GM10847 (cell line): ENCODE measurements around the gene SRSF12.

Experiments used
- POLR2A ChIP-seq: IDR thresholded peaks from 2 replicates; pipeline ENCODE4 v1.6.1; 2011; ENCODE audit not compliant: insufficient read length; ENCODE audit errors: extremely low read depth

SRSF12 gene

GRCh38 chr6:89085409-89086205 lies 32.3 kb downstream of the SRSF12 start:
- TF ChIP-seq POLR2A = no peak

- TF ChIP-seq POLR2A = no peak
Observed at GRCh38 chr6:89084954-89085353, 32.9 kb downstream of the SRSF12 start.

GRCh38 chr6:89084542-89084941 lies 33.3 kb downstream of the SRSF12 start:
- no peak for TF ChIP-seq POLR2A

DNA sequence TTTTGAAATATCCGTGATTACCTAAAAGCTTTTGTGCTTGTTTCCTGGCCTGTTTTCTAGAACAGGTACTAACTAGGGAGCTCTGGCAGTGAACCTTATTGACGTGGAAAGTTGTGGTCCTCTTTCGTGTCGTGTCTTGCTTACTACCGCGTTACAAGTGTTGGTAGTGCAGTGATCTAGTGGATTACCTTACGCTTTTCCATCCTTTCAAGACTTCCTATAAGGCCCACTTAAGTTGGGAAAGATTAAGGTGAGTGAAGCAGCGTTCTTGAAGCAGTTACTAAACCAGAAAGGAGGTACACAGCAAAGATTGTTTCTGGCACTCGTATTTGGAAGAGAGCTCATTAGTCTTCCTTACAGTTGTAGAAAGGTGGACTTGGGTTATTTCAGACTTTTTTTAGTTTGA lies 35.4 kb downstream of the SRSF12 start:
- no peak for TF ChIP-seq POLR2A

GRCh38 chr6:89081423-89082322 lies 36.2 kb downstream of the SRSF12 start:
- TF ChIP-seq POLR2A = peak; percentile 68

DNA sequence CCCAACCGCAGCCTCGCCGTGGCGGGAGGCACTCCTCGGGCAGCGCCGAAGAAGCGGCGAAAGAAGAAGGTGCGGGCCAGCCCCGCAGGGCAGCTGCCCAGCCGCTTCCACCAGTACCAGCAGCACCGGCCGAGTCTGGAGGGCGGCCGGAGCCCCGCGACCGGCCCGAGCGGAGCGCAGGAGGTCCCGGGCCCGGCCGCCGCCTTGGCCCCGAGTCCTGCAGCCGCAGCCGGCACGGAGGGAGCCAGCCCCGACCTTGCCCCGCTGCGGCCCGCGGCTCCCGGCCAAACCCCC lies 36.8 kb downstream of the SRSF12 start:
- TF ChIP-seq POLR2A = no peak

GRCh38 chr6:89080281-89081128 lies 37.4 kb downstream of the SRSF12 start, which contains the start of gene PNRC1:
PNRC1 (plus strand) TSS chr6:89080751; CDS start chr6:89080895, 144 bp downstream.
- TF ChIP-seq POLR2A = peak; percentile 98

DNA sequence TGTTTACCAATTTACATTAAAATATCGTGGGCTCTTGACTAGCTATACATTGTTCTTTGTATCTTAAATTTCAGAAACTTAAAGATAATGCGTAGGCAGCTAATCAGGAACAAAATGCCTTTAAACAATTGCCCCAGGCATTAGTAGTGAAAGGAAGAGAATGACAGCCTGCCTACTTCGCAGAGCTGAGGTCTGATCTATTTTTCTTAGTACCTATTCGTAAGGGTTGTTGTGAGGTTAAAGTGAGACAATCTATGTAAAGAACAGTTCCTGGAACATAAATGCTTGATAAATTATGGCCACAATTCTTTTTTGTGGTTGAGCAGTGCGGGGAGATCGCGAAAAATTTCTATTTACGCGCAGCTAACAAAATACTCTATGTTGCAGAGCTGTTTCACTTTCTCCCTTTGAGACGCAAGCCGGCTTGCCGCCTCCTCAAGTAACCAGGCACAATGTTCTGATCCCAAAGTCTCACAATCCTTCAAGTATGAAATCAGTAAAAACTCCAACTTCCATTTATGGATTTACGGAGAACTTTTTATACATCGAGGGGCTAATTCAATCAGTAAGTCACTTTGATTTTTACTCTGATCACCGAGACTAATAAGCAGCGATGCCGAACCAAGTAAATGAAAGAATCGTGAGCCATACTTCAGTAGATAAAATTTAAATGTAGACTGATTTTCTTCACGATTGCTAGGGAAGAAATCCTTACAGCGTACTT lies 38.2 kb downstream of the SRSF12 start:
- TF ChIP-seq POLR2A = no peak

DNA sequence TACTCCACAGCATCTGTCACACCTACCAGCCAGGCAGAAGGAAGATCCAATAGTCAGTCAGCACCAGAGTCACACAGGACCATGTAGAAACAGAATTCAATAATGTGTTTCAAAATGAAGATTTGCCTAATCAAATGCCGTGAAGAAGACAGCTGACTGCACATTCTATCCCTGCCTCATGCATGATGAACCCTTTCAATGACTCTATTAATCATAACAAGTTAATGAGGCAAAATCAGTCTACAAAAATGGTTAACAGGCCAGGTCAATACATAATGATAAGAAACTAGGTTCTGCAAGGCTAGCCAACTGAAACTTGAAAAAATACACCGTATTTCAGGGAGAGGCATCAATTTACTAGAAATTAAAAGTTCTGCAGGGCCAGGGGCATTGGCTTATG lies 44.0 kb downstream of the SRSF12 start:
- no peak for TF ChIP-seq POLR2A

- no peak for TF ChIP-seq POLR2A
Observed at GRCh38 chr6:89073014-89073620, 44.8 kb downstream of the SRSF12 start.

DNA sequence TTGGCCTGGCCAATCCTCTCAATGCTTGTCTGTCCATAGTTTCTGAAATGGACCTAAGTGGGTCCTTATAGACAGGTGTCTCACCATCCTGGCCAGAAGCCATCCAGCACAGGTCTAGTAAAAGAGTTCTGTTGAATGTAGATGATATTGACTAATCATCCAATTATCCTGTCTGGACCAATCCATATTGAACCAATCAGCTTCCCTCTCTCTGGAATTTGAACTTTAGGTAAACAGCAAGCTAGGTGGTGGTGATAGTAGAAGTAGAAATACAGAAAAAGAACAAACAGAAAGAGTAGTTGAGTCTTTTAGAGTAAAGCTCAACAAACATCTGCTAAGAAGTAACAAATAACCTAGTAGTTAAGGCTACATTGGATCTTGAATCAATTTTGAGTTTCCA lies 46.8 kb downstream of the SRSF12 start:
- TF ChIP-seq POLR2A = no peak

DNA sequence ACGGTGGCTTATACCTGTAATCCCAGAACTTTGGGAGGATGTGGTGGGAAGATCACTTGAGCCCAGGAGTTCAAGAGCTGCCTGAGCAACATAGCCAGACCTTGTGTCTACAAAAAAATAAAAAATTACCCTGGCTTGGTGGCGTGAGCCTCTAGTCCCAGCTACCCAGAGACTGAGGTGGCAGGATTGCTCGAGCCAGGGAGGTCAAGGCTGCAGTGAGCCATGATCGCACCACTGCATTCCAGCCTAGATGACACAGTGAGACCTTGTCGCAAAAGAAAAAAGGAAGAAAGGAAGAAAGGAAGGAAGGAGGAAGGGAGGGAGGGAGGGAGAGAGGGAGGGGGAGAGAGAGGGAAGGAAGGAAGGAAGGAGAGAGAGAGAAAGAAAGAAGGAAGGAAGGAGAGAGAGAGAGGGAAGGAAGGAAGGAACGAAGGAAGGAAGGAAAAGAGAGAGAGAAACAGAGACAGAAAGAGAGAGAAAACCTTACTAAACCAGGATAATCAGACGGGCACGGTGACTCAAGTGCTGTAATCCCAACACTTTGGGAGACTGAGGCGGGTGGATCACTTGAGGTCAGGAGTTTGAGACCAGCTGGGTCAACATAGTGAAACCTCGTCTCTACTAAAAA lies 48.2 kb downstream of the SRSF12 start:
- no peak for TF ChIP-seq POLR2A

DNA sequence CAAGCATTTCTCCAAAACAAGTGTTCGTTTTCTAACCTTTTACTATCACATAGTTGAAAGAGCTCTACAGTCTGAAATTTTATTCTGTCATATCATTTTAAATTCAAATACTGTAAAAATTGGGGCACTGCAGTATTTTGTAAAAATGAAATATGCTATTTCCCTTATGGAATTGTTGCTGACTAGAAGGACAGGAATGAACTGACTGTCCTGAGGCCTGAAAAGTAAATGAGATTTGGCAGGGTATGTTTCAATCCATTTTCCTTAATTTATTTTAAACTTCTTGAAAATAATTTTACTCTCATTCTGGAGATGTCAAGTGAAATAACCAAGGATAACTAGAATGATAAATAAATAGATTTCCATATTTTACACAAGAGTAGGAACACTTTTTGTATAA lies 49.2 kb downstream of the SRSF12 start:
- no peak for TF ChIP-seq POLR2A

GRCh38 chr6:89067796-89068195 lies 50.1 kb downstream of the SRSF12 start:
- TF ChIP-seq POLR2A = no peak

- TF ChIP-seq POLR2A = no peak
Observed at GRCh38 chr6:89066940-89067646, 50.8 kb downstream of the SRSF12 start.
